Lower leg skin (tissue), 3 donors: ENCODE results near the gene TWIST2.

Source experiments
- POLR2A ChIP-seq, 2 donors: fragments of 450-650 bp; IDR thresholded peaks; one replicate each; pipeline ENCODE4 v1.6.1; 2016 to 2017; ENCODE audit warnings: antibody characterized with exemption in 2 of 2, mild to moderate bottlenecking in 1 of 2, moderate library complexity in 1 of 2
- TF ChIP-seq, protein P1 (sequence below), 3 donors: fragments of 450-650 bp; IDR thresholded peaks; one replicate each; pipeline ENCODE4 v1.5.1; 2016; ENCODE audit warnings: antibody characterized with exemption in 3 of 3, mild to moderate bottlenecking in 3 of 3, moderate library complexity in 2 of 3

DNA sequence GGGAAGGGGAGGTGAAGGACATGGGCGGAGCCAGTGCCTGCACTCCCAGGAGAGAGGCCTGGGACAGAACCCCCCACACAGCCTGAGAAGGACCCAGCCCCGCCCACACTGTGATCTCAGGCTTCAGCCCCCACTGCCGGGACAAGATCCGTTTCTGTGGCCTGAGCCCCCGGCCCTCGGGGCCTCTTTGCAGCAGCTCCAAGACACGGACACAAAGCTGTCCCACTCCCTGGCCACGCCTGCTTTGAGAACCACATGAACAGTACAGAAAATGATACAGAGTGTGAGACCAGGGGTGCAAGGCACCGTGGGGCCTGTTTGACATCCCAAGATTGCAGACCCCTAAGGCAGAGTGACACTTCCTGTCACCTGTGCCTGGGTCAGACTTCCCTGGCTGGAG, 74.5 kb downstream of the TWIST2 start:
- TF ChIP-seq, protein P1, sequence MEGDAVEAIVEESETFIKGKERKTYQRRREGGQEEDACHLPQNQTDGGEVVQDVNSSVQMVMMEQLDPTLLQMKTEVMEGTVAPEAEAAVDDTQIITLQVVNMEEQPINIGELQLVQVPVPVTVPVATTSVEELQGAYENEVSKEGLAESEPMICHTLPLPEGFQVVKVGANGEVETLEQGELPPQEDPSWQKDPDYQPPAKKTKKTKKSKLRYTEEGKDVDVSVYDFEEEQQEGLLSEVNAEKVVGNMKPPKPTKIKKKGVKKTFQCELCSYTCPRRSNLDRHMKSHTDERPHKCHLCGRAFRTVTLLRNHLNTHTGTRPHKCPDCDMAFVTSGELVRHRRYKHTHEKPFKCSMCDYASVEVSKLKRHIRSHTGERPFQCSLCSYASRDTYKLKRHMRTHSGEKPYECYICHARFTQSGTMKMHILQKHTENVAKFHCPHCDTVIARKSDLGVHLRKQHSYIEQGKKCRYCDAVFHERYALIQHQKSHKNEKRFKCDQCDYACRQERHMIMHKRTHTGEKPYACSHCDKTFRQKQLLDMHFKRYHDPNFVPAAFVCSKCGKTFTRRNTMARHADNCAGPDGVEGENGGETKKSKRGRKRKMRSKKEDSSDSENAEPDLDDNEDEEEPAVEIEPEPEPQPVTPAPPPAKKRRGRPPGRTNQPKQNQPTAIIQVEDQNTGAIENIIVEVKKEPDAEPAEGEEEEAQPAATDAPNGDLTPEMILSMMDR (IDR thresholded peaks at IDR 0.05), result no peak
- TF ChIP-seq POLR2A (IDR thresholded peaks at IDR 0.05), result no peak
